Stimulated activated CD4-positive, alpha-beta T cell treated with anti-CD3 and anti-CD28 coated beads, Interleukin-1b, Interleukin-23, amount 100 ng/mL, for 1 hour (primary cell): ENCODE data around the gene OGT.
A peak's percentile ranks its signal among the peaks of the same experiment; 100 is the strongest.
"Not testable (repeated sequence)": the region's sequence is repeated elsewhere in the genome, so short reads cannot be mapped to it uniquely, and the experiment has no call there.

Experiments
- DNase-seq, 2 donors: peaks; one replicate each; pipeline ENCODE4 v3.0.0-alpha.2; 2020; ENCODE audit warnings: low read depth in 2 of 2

OGT gene

GRCh38 chrX:71586929-71587328 lies 54.0 kb downstream of the OGT start:
- DNase-seq = no peak

GRCh38 chrX:71593210-71593609 lies 60.3 kb downstream of the OGT start:
- not testable (repeated sequence) for DNase-seq

GRCh38 chrX:71599965-71600364 lies 67.1 kb downstream of the OGT start:
- no peak for DNase-seq

GRCh38 chrX:71603618-71604017 lies 70.7 kb downstream of the OGT start:
- no peak for DNase-seq

- DNase-seq = no peak
These were observed 71.2 kb downstream of the OGT start for GRCh38 chrX:71604141-71604540.

- DNase-seq = no peak
These were observed 72.1 kb downstream of the OGT start for GRCh38 chrX:71604796-71605568.

- no peak for DNase-seq
These were observed 73.8 kb downstream of the OGT start for GRCh38 chrX:71606536-71607216.

- DNase-seq = no peak
These were observed 74.6 kb downstream of the OGT start for GRCh38 chrX:71607488-71607887.

- no peak for DNase-seq
These were observed 76.3 kb downstream of the OGT start for GRCh38 chrX:71609095-71609750.

- DNase-seq = not testable (repeated sequence)
These were observed 78.8 kb downstream of the OGT start for GRCh38 chrX:71611736-71612135.

GRCh38 chrX:71612256-71612655 lies 79.4 kb downstream of the OGT start:
- no peak for DNase-seq

- no peak for DNase-seq
These were observed 82.2 kb downstream of the OGT start for GRCh38 chrX:71615056-71615455.

GRCh38 chrX:71615954-71616353 lies 83.0 kb downstream of the OGT start:
- no peak for DNase-seq

- no peak for DNase-seq
These were observed 84.0 kb downstream of the OGT start for GRCh38 chrX:71616672-71617529.

- no peak for DNase-seq
These were observed 84.8 kb downstream of the OGT start for GRCh38 chrX:71617742-71618141.

GRCh38 chrX:71618303-71618721 lies 85.4 kb downstream of the OGT start, which contains the start of gene CXCR3:
Gene CXCR3 (minus strand): TSS chrX:71618511. CDS start chrX:71618449, 62 bp downstream.
- peak in 1 of 2 donors; percentile 21 for DNase-seq

- no peak for DNase-seq
These were observed 85.9 kb downstream of the OGT start for GRCh38 chrX:71618787-71619186.

- DNase-seq = peak in 1 of 2 donors; percentile 33
These were observed 86.3 kb downstream of the OGT start for GRCh38 chrX:71619193-71619592.

- no peak for DNase-seq
These were observed 87.1 kb downstream of the OGT start for GRCh38 chrX:71619986-71620385.

- DNase-seq = no peak
These were observed 88.7 kb downstream of the OGT start for GRCh38 chrX:71621603-71622002.

GRCh38 chrX:71622032-71622575 lies 89.2 kb downstream of the OGT start:
- DNase-seq = no peak
